ENCODE data around the gene PTPN1. TPM values are rescaled to one million over a fixed set of nuclear protein-coding genes. Genes with fewer than 3 reads are reported as not detected.

PTPN1 gene
- polyA plus RNA-seq, 1 experiment = 16.2 TPM

GRCh38 chr20:50475681-50476292 lies 34.4 kb upstream of the PTPN1 start:
- Histone ChIP-seq H3K36me3 (ENCODE audit: control insufficient read depth, insufficient read depth, low read length) (no peaks in the 10 kb centered on the region), H3K27me3 (ENCODE audit: control insufficient read depth, insufficient read depth, low read length) (no peaks in the 10 kb centered on the region), H3K4me3 (ENCODE audit: low read depth, low read length) (no peak overlapping the region)
- no peak for TF ChIP-seq CTCF (IDR thresholded peaks at IDR 0.05; ENCODE audit: insufficient read depth, low read depth, low read length)
- DNase-seq (ENCODE audit: low read depth) = no peak
- ChIA-PET POLR2A (no interaction called here), CTCF (interaction anchor here (1.4 to 2.4 kb wide), 4 partner anchors 10 to 290 kb away, joined by 3 to 12 read pairs (median 4); no protein-coding TSS in a partner anchor)

DNA sequence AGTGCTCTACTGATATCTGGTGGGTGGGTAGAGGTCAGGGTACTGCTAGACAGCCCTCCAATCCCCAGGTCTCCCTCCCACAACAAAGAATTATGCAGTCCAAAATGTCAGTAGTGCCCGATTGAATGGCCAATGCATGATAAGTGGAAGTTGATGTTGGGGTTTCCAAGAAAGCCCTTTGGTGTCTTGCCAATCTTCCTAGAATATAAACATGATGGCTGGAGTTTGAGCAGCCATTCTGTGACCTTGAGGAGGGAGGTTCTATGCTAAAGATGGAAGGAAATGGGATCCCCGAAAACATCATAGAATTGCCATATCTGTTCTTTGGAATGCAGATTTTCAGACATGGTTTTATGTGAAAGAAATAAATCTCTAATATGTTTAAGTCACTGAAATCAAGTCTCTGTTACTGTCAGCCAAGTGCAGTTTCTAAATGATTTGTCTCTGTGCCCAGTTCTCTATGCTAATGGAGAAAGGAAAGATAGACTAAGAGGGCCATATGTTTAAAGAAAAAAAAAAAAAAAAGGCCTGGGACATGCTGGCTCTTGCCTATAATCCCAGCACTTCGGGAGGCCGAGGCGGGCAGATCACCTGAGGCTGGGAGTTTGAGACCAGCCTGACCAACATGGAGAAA lies 32.8 kb upstream of the PTPN1 start:
- no peaks in the 10 kb centered on the region for H3K36me3 ChIP-seq (ENCODE audit: control insufficient read depth, insufficient read depth, low read length)
- no peak for TF ChIP-seq CTCF (IDR thresholded peaks at IDR 0.05; ENCODE audit: insufficient read depth, low read depth, low read length)
- H3K4me3 ChIP-seq (ENCODE audit: low read depth, low read length) = no peak overlapping the region
- POLR2A ChIA-PET = no interaction called here
- H3K27me3 ChIP-seq (ENCODE audit: control insufficient read depth, insufficient read depth, low read length) = no peaks in the 10 kb centered on the region
- CTCF ChIA-PET = interaction anchor here (0.6 kb wide), 1 partner anchor 292 kb away, joined by 3 read pairs; no protein-coding TSS in a partner anchor
- no peak for DNase-seq (ENCODE audit: low read depth)

- POLR2A ChIA-PET = no interaction called here
- H3K4me3 ChIP-seq (ENCODE audit: low read depth, low read length) = no peak overlapping the region
- no peak for DNase-seq (ENCODE audit: low read depth)
- no peaks in the 10 kb centered on the region for H3K36me3 ChIP-seq (ENCODE audit: control insufficient read depth, insufficient read depth, low read length)
- no peaks in the 10 kb centered on the region for H3K27me3 ChIP-seq (ENCODE audit: control insufficient read depth, insufficient read depth, low read length)
- TF ChIP-seq CTCF (IDR thresholded peaks at IDR 0.05; ENCODE audit: insufficient read depth, low read depth, low read length) = peak; percentile 66
- CTCF ChIA-PET = interaction anchor here (0.6 to 1.4 kb wide), 4 partner anchors 11 to 132 kb away, joined by 3 to 5 read pairs (median 4); no protein-coding TSS in a partner anchor
Observed at GRCh38 chr20:50478162-50478990, 31.8 kb upstream of the PTPN1 start.

GRCh38 chr20:50481741-50482140 lies 28.4 kb upstream of the PTPN1 start:
- POLR2A ChIA-PET = no interaction called here

More at GRCh38 chr20:50481741-50482140, 28.4 kb upstream of the PTPN1 start:
- H3K4me3 ChIP-seq (ENCODE audit: low read depth, low read length) = no peak overlapping the region
- no peak for DNase-seq (ENCODE audit: low read depth)
- CTCF ChIA-PET = interaction anchor here (1.2 to 1.6 kb wide), 2 partner anchors 42 to 94 kb away, joined by 3 to 4 read pairs; no protein-coding TSS in a partner anchor
- no peaks in the 10 kb centered on the region for H3K27me3 ChIP-seq (ENCODE audit: control insufficient read depth, insufficient read depth, low read length)
- no peak for TF ChIP-seq CTCF (IDR thresholded peaks at IDR 0.05; ENCODE audit: insufficient read depth, low read depth, low read length)
- no peaks in the 10 kb centered on the region for H3K36me3 ChIP-seq (ENCODE audit: control insufficient read depth, insufficient read depth, low read length)
